Neural cell (in vitro differentiated cells): Measurements from ENCODE around the gene TNS3.

Source experiments
- CTCF ChIP-seq: fragments of 450-650 bp; IDR thresholded peaks from 2 replicates; pipeline ENCODE4 v1.5.1; 2014; ENCODE audit warnings: antibody characterized with exemption, mild to moderate bottlenecking, moderate library complexity; ENCODE audit not compliant: poor library complexity, severe bottlenecking
- EZH2 ChIP-seq: fragments of 200-600, 300-800 bp; shearing (Covaris generic), sonication (generic); IDR thresholded peaks from 2 replicates; pipeline ENCODE4 v1.6.1; 2014; ENCODE audit warnings: antibody characterized with exemption, low read length, borderline replicate concordance, mild to moderate bottlenecking; ENCODE audit not compliant: insufficient read depth, poor library complexity, severe bottlenecking
- POLR2AphosphoS5 ChIP-seq: IDR thresholded peaks from 2 replicates; pipeline ENCODE4 v1.6.1; 2012
- SMC3 ChIP-seq: fragments of 450-650 bp; conservative IDR thresholded peaks from 2 replicates; pipeline ENCODE4 v1.6.1; 2014; ENCODE audit warnings: antibody characterized with exemption, mild to moderate bottlenecking, moderate library complexity; ENCODE audit not compliant: poor library complexity
- TAF1 ChIP-seq: IDR thresholded peaks from 2 replicates; pipeline ENCODE4 v1.6.1; 2012; ENCODE audit warnings: low read depth

- no peak for TF ChIP-seq CTCF
- no peak for TF ChIP-seq POLR2AphosphoS5
- no peak for TF ChIP-seq SMC3
- TF ChIP-seq EZH2, result no peak
- TF ChIP-seq TAF1, result no peak
These were observed 207.4 kb downstream of the TNS3 start for GRCh38 chr7:47374538-47374937.
